ENCODE results near the gene MAP1LC3B. TPM values are rescaled to one million over a fixed set of nuclear protein-coding genes. Genes with fewer than 3 reads are reported as not detected.
A peak's percentile ranks its signal among the peaks of the same experiment; 100 is the strongest.

MAP1LC3B gene
- total and polyA plus RNA-seq, 12 donors, result 43.3 to 116 (median 66.2) TPM

- 85 to 91% (median 89%) methylated on average over 3 to 11 of the region's 11 CpGs for WGBS, 4 donors
- Histone ChIP-seq H3K27ac (no peak overlapping the region), H3K27me3 (no peaks in the 10 kb centered on the region), H3K36me3 (replicated peaks in 1 of 2) (peaks cover 0 to 55% of the 10 kb centered on the region in 2 donors), H3K4me1 (replicated peaks in 1 of 2) (no peaks in the 10 kb centered on the region), H3K9me3 (replicated peaks in 1 of 3) (no peaks in the 10 kb centered on the region), H3K4me3 (no peak overlapping the region)
- intact Hi-C loops (cut with DNase I), result no loop called here
- DNase-seq, result no peak
- TF ChIP-seq POLR2A (IDR thresholded peaks at IDR 0.05), result no peak
- TF ChIP-seq, protein P1, sequence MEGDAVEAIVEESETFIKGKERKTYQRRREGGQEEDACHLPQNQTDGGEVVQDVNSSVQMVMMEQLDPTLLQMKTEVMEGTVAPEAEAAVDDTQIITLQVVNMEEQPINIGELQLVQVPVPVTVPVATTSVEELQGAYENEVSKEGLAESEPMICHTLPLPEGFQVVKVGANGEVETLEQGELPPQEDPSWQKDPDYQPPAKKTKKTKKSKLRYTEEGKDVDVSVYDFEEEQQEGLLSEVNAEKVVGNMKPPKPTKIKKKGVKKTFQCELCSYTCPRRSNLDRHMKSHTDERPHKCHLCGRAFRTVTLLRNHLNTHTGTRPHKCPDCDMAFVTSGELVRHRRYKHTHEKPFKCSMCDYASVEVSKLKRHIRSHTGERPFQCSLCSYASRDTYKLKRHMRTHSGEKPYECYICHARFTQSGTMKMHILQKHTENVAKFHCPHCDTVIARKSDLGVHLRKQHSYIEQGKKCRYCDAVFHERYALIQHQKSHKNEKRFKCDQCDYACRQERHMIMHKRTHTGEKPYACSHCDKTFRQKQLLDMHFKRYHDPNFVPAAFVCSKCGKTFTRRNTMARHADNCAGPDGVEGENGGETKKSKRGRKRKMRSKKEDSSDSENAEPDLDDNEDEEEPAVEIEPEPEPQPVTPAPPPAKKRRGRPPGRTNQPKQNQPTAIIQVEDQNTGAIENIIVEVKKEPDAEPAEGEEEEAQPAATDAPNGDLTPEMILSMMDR (IDR thresholded peaks at IDR 0.05), result no peak
Observed at GRCh38 chr16:87343753-87344050, 48.4 kb upstream of the MAP1LC3B start.

- peak overlapping the region in 1 of 5 donors; percentile 3 for H3K27ac ChIP-seq
- peaks cover 0 to 55% of the 10 kb centered on the region in 2 donors for H3K36me3 ChIP-seq (replicated peaks in 1 of 2)
- H3K4me1 ChIP-seq (replicated peaks in 1 of 2), result no peaks in the 10 kb centered on the region
Observed at GRCh38 chr16:87344165-87344930, 47.8 kb upstream of the MAP1LC3B start.

GRCh38 chr16:87344931-87345631 is 47.1 kb upstream of the MAP1LC3B start:
- no peak overlapping the region for H3K4me3 ChIP-seq
- no peaks in the 10 kb centered on the region for H3K9me3 ChIP-seq (replicated peaks in 1 of 3)
- H3K27me3 ChIP-seq, result no peaks in the 10 kb centered on the region
- H3K27ac ChIP-seq, result peak overlapping the region in 2 of 5 donors; percentile 3 to 30
- peak in 1 of 7 donors; percentile 32 for DNase-seq
- H3K4me1 ChIP-seq (replicated peaks in 1 of 2), result no peaks in the 10 kb centered on the region
- H3K36me3 ChIP-seq (replicated peaks in 1 of 2), result peaks cover 0 to 53% of the 10 kb centered on the region in 2 donors
- WGBS, 4 donors, result 69 to 82% (median 75%) methylated on average over 12 to 17 of the region's 17 CpGs
- intact Hi-C loops (cut with DNase I), result no loop called here
- TF ChIP-seq, protein P1 (IDR thresholded peaks at IDR 0.05), result no peak
- TF ChIP-seq POLR2A (IDR thresholded peaks at IDR 0.05), result no peak

More at GRCh38 chr16:87344165-87344930, 47.8 kb upstream of the MAP1LC3B start:
- Histone ChIP-seq H3K9me3 (replicated peaks in 1 of 3) (no peaks in the 10 kb centered on the region), H3K27me3 (no peaks in the 10 kb centered on the region), H3K4me3 (no peak overlapping the region)
- WGBS, 4 donors, result 88 to 91% (median 90%) methylated on average over 33 to 34 of the region's 34 CpGs
- intact Hi-C loops (cut with DNase I), result no loop called here
- no peak for DNase-seq
- TF ChIP-seq, protein P1 (IDR thresholded peaks at IDR 0.05), result no peak
- no peak for TF ChIP-seq POLR2A (IDR thresholded peaks at IDR 0.05)

- TF ChIP-seq, protein P1 (IDR thresholded peaks at IDR 0.05), result no peak
- TF ChIP-seq POLR2A (IDR thresholded peaks at IDR 0.05), result no peak
- no peaks in the 10 kb centered on the region for H3K9me3 ChIP-seq (replicated peaks in 1 of 3)
- intact Hi-C loops (cut with DNase I), result no loop called here
- H3K27ac ChIP-seq, result peak overlapping the region in 2 of 5 donors; percentile 30 to 54
- H3K36me3 ChIP-seq (replicated peaks in 1 of 2), result peaks cover 0 to 47% of the 10 kb centered on the region in 2 donors
- no peak overlapping the region for H3K4me3 ChIP-seq
- H3K27me3 ChIP-seq, result no peaks in the 10 kb centered on the region
- 92 to 94% (median 93%) methylated on average over 25 to 28 of the region's 28 CpGs for WGBS, 4 donors
- no peaks in the 10 kb centered on the region for H3K4me1 ChIP-seq (replicated peaks in 1 of 2)
- DNase-seq, result no peak
Observed at GRCh38 chr16:87345726-87346424, 46.3 kb upstream of the MAP1LC3B start.
